H1 (cell line): Measurements from ENCODE around the gene CAMTA1. TPM values are rescaled to one million over a fixed set of nuclear protein-coding genes. Genes with fewer than 3 reads are reported as not detected.

Experiments
- CEBPB ChIP-seq: IDR thresholded peaks from 2 replicates; pipeline ENCODE4 v1.6.1; 2012; ENCODE audit warnings: low read depth, low read length
- KDM4A ChIP-seq: IDR thresholded peaks from one replicate; pipeline ENCODE4 v1.7.1; 2012; ENCODE audit warnings: low read depth, mild to moderate bottlenecking, moderate library complexity, low read length, inconsistent platforms; ENCODE audit not compliant: severe bottlenecking
- POLR2AphosphoS5 ChIP-seq: IDR thresholded peaks from 2 replicates; pipeline ENCODE4 v1.6.1; 2011; ENCODE audit warnings: low read depth, low read length
- SP2 ChIP-seq: IDR thresholded peaks from 2 replicates; pipeline ENCODE4 v1.6.1; 2012; ENCODE audit warnings: mild to moderate bottlenecking, low read length, inconsistent platforms
- polyA plus RNA-seq, 7 experiments: library from polyadenylated mRNA; depleted of rRNA in 3 of 7; stranded (reverse) in 5 of 7; unstranded in 2 of 7; fragments of >200 nt in 5 of 7; fragments of 200-250 nt in 2 of 7; gene quantifications; 1 replicate in 5 of 7; 2 replicates in 1 of 7; 4 replicates in 1 of 7; pipeline versions ENCODE4 v1.2.1 to v1.2.3, GENCODE V29; 2011 to 2013; ENCODE audit warnings: missing spikeins in 2 of 7, mixed read lengths in 2 of 7
- total RNA-seq: library from RNA; stranded (reverse); fragmentation: NEBNext Ultra II Directional; extraction: Animal tissue kit (Norgen Biotek cat#: 25700); gene quantifications from 2 replicates; pipeline ENCODE4 v1.2.1, GENCODE V29; 2021

CAMTA1 gene
- total and polyA plus RNA-seq, 2 of the 8 experiments (the other 6 are each of a cell fraction or from before 2014, with no cell fraction given), result 65.0 to 119 TPM

GRCh38 chr1:7479571-7479970 is 694.3 kb downstream of the CAMTA1 start (continued):
- TF ChIP-seq KDM4A, result no peak
- no peak for TF ChIP-seq CEBPB
- TF ChIP-seq SP2, result no peak
- no peak for TF ChIP-seq POLR2AphosphoS5
